HFF-Myc (cell line): ENCODE measurements around the gene EVI5.

ENCODE experiments used
- DNase-seq: peaks from one replicate; pipeline ENCODE4 v3.0.0-alpha.2; 2011; ENCODE audit warnings: low read depth; ENCODE audit errors: extremely low read depth
- H3K4me3 ChIP-seq: replicated peaks from 2 replicates; pipeline ENCODE4 v1.5.1; 2011; ENCODE audit warnings: low read depth, mild to moderate bottlenecking, control low read depth, low read length
- TF ChIP-seq, protein P1 (sequence below): IDR thresholded peaks from 2 replicates; pipeline ENCODE4 v1.5.1; 2012; ENCODE audit warnings: mild to moderate bottlenecking, low read depth, low read length, control low read depth; ENCODE audit errors: missing control alignments

The EVI5 gene

DNA sequence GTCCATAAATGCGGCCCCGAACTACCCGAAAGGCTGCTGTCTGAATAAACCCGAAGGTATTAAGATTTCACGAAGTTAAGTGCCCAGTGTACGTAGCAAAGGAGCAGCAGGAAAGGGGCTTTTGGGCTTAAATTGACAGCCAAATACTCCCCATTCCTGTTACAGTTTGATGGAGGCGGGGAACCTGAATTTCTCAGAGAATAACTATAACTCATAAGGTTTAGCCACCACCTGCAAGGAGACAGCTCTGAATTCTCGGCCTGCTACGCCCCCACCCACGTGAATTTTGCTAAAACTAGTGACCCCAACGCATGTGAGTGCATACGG is 303.3 kb downstream of the EVI5 start:
- DNase-seq, result no peak
- TF ChIP-seq, protein P1, sequence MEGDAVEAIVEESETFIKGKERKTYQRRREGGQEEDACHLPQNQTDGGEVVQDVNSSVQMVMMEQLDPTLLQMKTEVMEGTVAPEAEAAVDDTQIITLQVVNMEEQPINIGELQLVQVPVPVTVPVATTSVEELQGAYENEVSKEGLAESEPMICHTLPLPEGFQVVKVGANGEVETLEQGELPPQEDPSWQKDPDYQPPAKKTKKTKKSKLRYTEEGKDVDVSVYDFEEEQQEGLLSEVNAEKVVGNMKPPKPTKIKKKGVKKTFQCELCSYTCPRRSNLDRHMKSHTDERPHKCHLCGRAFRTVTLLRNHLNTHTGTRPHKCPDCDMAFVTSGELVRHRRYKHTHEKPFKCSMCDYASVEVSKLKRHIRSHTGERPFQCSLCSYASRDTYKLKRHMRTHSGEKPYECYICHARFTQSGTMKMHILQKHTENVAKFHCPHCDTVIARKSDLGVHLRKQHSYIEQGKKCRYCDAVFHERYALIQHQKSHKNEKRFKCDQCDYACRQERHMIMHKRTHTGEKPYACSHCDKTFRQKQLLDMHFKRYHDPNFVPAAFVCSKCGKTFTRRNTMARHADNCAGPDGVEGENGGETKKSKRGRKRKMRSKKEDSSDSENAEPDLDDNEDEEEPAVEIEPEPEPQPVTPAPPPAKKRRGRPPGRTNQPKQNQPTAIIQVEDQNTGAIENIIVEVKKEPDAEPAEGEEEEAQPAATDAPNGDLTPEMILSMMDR, result no peak
- H3K4me3 ChIP-seq, result no peak overlapping the region

DNA sequence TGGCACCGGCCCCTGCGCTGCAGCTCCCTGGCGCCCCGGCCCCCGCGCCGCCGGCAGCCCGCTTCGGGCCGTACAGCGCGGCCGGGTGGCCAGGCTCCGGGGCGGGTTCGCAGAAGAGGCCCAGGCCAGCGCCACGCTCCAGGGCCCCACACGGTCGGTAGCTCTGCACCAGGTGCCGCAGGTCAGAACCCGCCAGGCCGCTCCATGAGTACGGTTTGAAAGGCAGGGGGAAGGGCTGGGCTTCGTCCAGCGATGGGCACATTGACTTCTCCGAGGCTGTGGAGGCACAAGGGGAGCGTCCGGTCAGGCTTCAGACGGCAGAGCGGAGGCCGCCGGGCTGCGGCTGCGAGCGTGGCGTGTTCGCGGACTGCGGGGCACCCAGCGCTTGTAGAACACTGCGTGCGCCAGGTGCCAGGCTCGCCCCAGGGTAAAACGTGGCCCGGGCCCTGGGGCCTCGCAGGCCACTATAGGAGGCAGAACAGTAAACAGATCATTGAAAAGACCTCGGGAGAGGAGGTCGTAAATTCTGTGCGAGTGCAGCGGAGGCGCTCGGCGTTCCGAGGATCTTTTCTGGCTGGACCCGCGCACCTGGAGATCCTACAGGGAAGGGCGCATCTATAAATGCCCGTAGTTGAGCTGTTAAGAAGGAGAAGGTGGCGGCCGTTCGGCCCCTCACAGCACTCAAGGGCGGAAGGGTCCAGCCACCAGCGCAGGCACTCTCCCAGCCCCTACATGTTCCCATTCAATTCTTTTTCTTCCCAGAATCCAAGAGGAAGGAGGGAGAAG is 303.9 kb downstream of the EVI5 start:
- no peak for DNase-seq
- no peak overlapping the region for H3K4me3 ChIP-seq
- TF ChIP-seq, protein P1, result no peak

DNA sequence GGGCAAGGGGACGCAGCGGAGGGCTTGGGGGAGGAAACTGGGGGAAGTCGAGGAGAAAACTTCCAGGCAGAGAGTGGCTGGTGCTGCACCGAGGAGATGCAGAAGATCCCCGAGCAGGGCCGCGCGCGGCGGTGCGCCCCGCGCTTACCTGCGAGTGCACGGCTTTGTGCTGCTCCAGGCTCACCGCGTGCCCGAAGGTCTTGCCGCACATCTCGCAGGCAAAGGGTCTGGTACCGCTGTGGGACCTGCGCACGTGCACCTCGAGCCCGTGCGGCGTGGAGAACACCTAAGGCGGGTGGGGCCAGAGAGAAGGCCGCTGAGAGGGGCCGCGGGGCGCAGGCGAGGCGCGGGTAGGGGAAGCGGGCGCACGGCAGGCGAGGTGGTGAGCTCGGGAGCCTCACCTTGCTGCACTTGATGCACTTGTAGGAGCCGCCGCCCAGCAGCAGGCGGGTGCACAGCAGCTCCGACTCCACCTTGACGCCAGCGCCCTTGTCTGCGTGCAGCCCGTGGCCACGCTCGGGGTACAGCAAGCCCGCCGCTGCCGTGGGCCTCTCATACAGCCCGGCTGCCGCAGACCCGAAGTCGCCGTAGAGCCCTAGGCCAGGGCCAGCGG is 304.6 kb downstream of the EVI5 start:
- DNase-seq, result no peak
- H3K4me3 ChIP-seq, result no peak overlapping the region
- TF ChIP-seq, protein P1, result no peak

- H3K4me3 ChIP-seq, result no peak overlapping the region
- TF ChIP-seq, protein P1, result no peak
- DNase-seq, result no peak
Observed at GRCh38 chr1:92479587-92479986, 305.3 kb downstream of the EVI5 start.

GRCh38 chr1:92478393-92478792 is 306.5 kb downstream of the EVI5 start:
- no peak for DNase-seq
- TF ChIP-seq, protein P1, result no peak
- H3K4me3 ChIP-seq, result no peak overlapping the region

DNA sequence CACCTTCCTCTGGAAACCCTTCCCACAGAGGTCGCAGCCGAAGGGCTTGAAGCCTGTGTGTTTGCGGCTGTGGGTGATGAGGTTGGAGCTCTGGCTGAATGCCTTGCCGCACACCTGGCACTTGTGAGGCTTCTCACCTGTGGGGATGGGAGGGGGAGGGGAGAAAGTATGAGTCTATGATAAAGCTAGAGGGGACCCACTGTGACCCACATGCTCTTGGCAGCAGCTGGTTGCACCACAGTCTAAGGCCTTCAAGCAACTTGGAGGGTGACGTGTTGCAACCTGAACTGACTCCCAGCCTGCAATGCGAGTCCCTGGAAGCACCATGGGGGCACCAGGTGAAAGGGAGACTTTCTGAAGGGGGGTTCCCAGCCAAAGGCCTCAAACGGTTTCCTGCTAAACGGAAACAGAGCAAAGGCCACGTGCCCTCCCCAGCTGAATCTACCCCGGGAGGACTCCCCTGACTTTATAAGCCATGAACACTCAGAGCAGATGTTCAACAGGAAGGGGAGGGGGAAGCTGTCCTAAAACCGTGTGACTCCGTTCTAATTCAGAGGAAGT is 308.8 kb downstream of the EVI5 start:
- no peak overlapping the region for H3K4me3 ChIP-seq
- no peak for DNase-seq
- TF ChIP-seq, protein P1, result no peak
